HUES64 (cell line): ENCODE data around the gene CRNN.

Experiments
- H3K27ac ChIP-seq: 2 replicates; pipeline ENCODE4 v1.7.0; 2013; ENCODE audit warnings: low read depth, low read length, inconsistent platforms
- H3K27me3 ChIP-seq: 2 replicates; pipeline ENCODE4 v1.6.1; 2013; ENCODE audit warnings: mild to moderate bottlenecking, low read length; ENCODE audit not compliant: insufficient read depth
- H3K36me3 ChIP-seq: 2 replicates; pipeline ENCODE4 v1.6.1; 2013; ENCODE audit warnings: mild to moderate bottlenecking, low read length; ENCODE audit not compliant: insufficient read depth
- H3K4me1 ChIP-seq: 2 replicates; pipeline ENCODE4 v1.6.1; 2013; ENCODE audit warnings: mild to moderate bottlenecking, low read length, moderate library complexity; ENCODE audit not compliant: insufficient read depth
- H3K4me3 ChIP-seq: 2 replicates; pipeline ENCODE4 v1.5.1; 2013; ENCODE audit warnings: mild to moderate bottlenecking, low read length, moderate library complexity
- H3K9ac ChIP-seq: 2 replicates; pipeline ENCODE4 v1.6.1; 2013; ENCODE audit warnings: mild to moderate bottlenecking, low read depth, low read length
- H3K9me3 ChIP-seq: 2 replicates; pipeline ENCODE4 v1.6.1; 2013; ENCODE audit warnings: low read depth, low read length; ENCODE audit not compliant: insufficient read depth
- WGBS: fragments of 150-250, 120-280 bp; methylation state at CpG from one replicate; pipeline ENCODE4 v1.1.7; 2013; ENCODE audit warnings: missing lambda C conversion rate; 5-methylcytosine and 5-hydroxymethylcytosine counted together

The CRNN gene

DNA sequence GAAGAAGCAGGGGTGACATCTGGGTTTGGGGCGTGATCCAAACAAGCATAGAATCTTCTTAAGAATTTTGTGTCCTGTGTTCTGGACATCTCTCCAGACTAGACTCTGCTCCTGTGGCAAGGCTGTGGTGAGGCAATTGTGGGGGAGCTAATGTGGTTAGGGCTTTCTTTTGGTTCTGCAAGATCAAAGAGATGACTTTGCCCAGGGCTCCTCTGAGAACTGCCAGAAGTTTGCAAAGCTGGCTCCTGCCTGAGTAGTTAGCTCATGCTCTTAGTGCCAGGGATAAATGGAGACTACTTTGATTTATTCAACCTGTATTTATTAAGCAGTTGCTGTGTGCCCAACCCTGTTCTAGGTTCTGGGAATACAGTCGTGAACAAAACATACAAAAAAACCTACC lies 34.0 kb upstream of the CRNN start:
- no peak overlapping the region for H3K9ac ChIP-seq
- no peaks in the 10 kb centered on the region for H3K36me3 ChIP-seq
- H3K27me3 ChIP-seq: no peaks in the 10 kb centered on the region
- H3K9me3 ChIP-seq: peaks cover 96% of the 10 kb centered on the region
- no peaks in the 10 kb centered on the region for H3K4me1 ChIP-seq
- no peak overlapping the region for H3K27ac ChIP-seq
- H3K4me3 ChIP-seq: no peak overlapping the region
- WGBS: 47% methylated on average over 1 of the region's 2 CpGs

GRCh38 chr1:152447484-152447883 lies 33.4 kb upstream of the CRNN start:
- 32% methylated on average over 4 of the region's 4 CpGs for WGBS
- H3K4me3 ChIP-seq: no peak overlapping the region
- H3K27ac ChIP-seq: no peak overlapping the region
- H3K4me1 ChIP-seq: no peaks in the 10 kb centered on the region
- no peak overlapping the region for H3K9ac ChIP-seq
- H3K9me3 ChIP-seq: peaks cover 97% of the 10 kb centered on the region
- H3K27me3 ChIP-seq: no peaks in the 10 kb centered on the region
- H3K36me3 ChIP-seq: no peaks in the 10 kb centered on the region

DNA sequence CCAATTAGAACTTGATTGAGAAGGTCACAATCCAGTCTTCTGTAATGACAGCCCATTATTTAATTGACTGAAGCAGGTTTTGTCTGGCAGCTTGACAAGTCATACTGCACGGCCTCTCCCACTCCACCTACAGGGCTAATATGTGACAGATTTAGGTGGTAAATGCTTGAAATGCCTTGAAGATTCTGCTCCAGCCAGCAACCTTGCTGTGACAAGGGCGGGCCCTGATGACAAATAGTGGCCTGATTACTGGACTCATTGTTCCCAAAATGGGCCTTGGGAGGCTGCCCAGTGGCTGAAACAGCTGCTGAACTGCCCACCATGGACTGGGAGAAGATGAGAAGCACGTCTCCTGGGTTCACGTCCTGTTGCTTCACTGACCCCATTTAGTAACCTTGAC lies 30.0 kb upstream of the CRNN start:
- no peaks in the 10 kb centered on the region for H3K27me3 ChIP-seq
- no peaks in the 10 kb centered on the region for H3K36me3 ChIP-seq
- H3K4me1 ChIP-seq: no peaks in the 10 kb centered on the region
- no peak overlapping the region for H3K9ac ChIP-seq
- H3K4me3 ChIP-seq: no peak overlapping the region
- 71% methylated on average over 3 of the region's 4 CpGs for WGBS
- no peak overlapping the region for H3K27ac ChIP-seq
- H3K9me3 ChIP-seq: peaks cover 97% of the 10 kb centered on the region

- Histone ChIP-seq H3K36me3 (no peaks in the 10 kb centered on the region), H3K4me3 (no peak overlapping the region), H3K9ac (no peak overlapping the region), H3K4me1 (no peaks in the 10 kb centered on the region), H3K9me3 (peaks cover 99% of the 10 kb centered on the region), H3K27me3 (no peaks in the 10 kb centered on the region), H3K27ac (no peak overlapping the region)
- WGBS: 63% methylated on average over 3 of the region's 3 CpGs
Measured at GRCh38 chr1:152442765-152443164, 28.7 kb upstream of the CRNN start.

GRCh38 chr1:152442301-152442700 lies 28.2 kb upstream of the CRNN start:
- Histone ChIP-seq H3K4me3 (no peak overlapping the region), H3K27me3 (no peaks in the 10 kb centered on the region), H3K9me3 (peaks cover 99% of the 10 kb centered on the region), H3K4me1 (no peaks in the 10 kb centered on the region), H3K9ac (no peak overlapping the region), H3K27ac (no peak overlapping the region), H3K36me3 (no peaks in the 10 kb centered on the region)
- 77% methylated on average over 8 of the region's 8 CpGs for WGBS

- H3K9me3 ChIP-seq: peaks cover 99% of the 10 kb centered on the region
- H3K27me3 ChIP-seq: no peaks in the 10 kb centered on the region
- no peaks in the 10 kb centered on the region for H3K4me1 ChIP-seq
- H3K27ac ChIP-seq: no peak overlapping the region
- no peaks in the 10 kb centered on the region for H3K36me3 ChIP-seq
- H3K4me3 ChIP-seq: no peak overlapping the region
- H3K9ac ChIP-seq: no peak overlapping the region
- 66% methylated on average over 2 of the region's 2 CpGs for WGBS
Measured at GRCh38 chr1:152441756-152442155, 27.7 kb upstream of the CRNN start.

DNA sequence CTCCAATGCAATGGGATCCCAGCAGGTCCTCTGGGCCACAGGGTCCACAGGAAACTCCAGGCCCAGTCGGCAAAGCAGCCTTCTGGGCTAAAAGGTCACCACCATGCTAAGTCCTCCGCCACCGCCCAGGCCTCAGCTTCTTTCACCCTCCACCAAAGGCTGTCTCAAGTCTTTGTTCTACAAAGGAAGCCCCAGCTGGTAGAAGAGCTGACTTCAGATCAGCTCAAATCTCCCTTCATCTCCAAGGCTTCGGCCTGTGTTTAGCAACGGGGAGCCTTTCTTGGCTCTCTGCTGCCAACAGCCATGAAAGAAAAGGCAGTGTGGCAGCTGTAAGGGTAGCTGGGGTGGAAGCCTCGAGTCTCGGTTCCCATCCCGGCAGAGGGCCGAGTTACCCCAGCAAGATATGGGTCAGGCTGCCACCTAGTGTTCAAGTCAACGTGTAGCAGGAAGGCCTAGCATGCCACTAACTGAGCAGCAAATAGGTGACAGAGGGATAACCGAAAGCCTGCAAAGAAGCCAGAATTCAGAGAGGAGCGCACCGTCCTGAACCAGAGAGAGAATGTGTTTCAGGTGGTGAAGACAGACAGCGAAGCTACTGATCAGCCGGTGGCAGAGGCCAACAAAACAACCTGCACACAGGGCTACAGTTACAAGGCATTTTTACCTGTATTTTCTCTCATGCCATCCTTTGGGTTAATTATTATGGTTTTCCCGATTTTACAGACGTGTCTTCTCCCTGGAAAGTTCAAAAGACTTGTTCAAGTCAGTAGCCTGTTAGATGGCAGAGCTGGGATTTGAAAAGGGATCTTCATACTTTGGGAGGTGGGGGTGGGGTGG lies 26.8 kb upstream of the CRNN start:
- Histone ChIP-seq H3K36me3 (no peaks in the 10 kb centered on the region), H3K9ac (no peak overlapping the region), H3K4me1 (no peaks in the 10 kb centered on the region), H3K27ac (no peak overlapping the region), H3K9me3 (peaks cover 99% of the 10 kb centered on the region), H3K27me3 (no peaks in the 10 kb centered on the region), H3K4me3 (no peak overlapping the region)
- WGBS: 59% methylated on average over 17 of the region's 17 CpGs

- peaks cover 60% of the 10 kb centered on the region for H3K9me3 ChIP-seq
- 86% methylated on average over 1 of the region's 2 CpGs for WGBS
- no peak overlapping the region for H3K9ac ChIP-seq
- H3K36me3 ChIP-seq: no peaks in the 10 kb centered on the region
- H3K4me3 ChIP-seq: no peak overlapping the region
- H3K4me1 ChIP-seq: no peaks in the 10 kb centered on the region
- no peak overlapping the region for H3K27ac ChIP-seq
- no peaks in the 10 kb centered on the region for H3K27me3 ChIP-seq
Measured at GRCh38 chr1:152436593-152437496, 22.8 kb upstream of the CRNN start.

GRCh38 chr1:152427458-152427857 lies 13.4 kb upstream of the CRNN start:
- H3K27me3 ChIP-seq: no peaks in the 10 kb centered on the region
- H3K9ac ChIP-seq: no peak overlapping the region
- no peaks in the 10 kb centered on the region for H3K4me1 ChIP-seq
- no peak overlapping the region for H3K27ac ChIP-seq
- H3K36me3 ChIP-seq: no peaks in the 10 kb centered on the region
- H3K9me3 ChIP-seq: peaks cover 74% of the 10 kb centered on the region
- H3K4me3 ChIP-seq: no peak overlapping the region
- WGBS: 52% methylated on average over 3 of the region's 3 CpGs

DNA sequence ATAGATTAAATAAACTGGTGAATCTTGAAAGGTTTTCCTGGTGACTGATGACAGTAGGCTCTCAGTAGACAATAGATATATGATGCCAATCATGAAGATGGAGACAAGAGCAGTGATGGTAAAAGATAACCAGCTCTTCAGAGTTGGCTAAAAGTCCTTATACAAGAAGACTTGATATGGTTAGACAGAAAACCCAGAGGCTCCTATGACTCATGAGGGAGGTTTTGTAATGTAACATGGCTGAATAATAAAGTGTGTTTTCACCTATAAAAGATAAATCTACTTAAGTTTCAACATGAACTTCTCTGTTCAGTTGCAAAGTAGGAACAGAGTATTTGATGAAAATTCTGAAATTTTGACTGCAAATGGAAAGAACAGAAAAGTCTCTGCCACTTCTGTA lies 12.7 kb upstream of the CRNN start:
- no peak overlapping the region for H3K27ac ChIP-seq
- H3K9ac ChIP-seq: no peak overlapping the region
- no peak overlapping the region for H3K4me3 ChIP-seq
- no peaks in the 10 kb centered on the region for H3K4me1 ChIP-seq
- no peaks in the 10 kb centered on the region for H3K27me3 ChIP-seq
- H3K36me3 ChIP-seq: no peaks in the 10 kb centered on the region
- peaks cover 81% of the 10 kb centered on the region for H3K9me3 ChIP-seq

DNA sequence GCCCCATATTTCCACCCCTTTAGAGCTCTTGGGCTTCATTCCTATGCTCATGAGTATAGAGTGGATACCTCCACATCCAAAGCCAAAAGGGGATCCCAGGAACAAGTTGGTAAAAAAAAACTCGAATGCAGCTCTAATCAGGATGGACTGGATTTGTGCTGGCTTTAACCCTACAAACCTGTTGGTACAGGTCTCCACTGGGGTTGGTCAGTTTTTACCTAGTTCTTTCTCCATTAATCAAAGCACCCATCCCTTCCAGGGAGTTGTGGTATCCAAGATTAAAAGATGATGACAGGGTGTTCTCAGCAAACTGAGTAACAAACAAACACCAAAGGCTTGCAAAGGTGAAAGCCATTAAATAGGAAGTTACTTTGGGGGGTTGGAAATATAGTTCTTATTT lies 5.9 kb upstream of the CRNN start:
- Histone ChIP-seq H3K9ac (no peak overlapping the region), H3K4me1 (no peaks in the 10 kb centered on the region), H3K4me3 (no peak overlapping the region), H3K36me3 (no peaks in the 10 kb centered on the region), H3K27ac (no peak overlapping the region), H3K27me3 (no peaks in the 10 kb centered on the region), H3K9me3 (peaks cover 91% of the 10 kb centered on the region)
- 33% methylated on average over 1 of the region's 1 CpG for WGBS
